K562 (cell line): ENCODE results near the gene IFT25. TPM values are rescaled to one million over a fixed set of nuclear protein-coding genes. Genes with fewer than 3 reads are reported as not detected.
A peak's percentile ranks its signal among the peaks of the same experiment; 100 is the strongest.

ENCODE experiments used
- C11orf30 ChIP-seq: fragments of 450-650 bp; IDR thresholded peaks from 2 replicates; pipeline ENCODE4 v1.6.1; 2016; ENCODE audit warnings: low read depth, mild to moderate bottlenecking
- CCAR2 ChIP-seq: fragments of 200-400 bp; formaldehyde crosslinking; IDR thresholded peaks from 2 replicates; pipeline ENCODE4 v1.6.1; 2017; ENCODE audit warnings: mild to moderate bottlenecking, low read depth, low read length
- CREB1 ChIP-seq, 2 experiments: sonication (generic) in 1 of 2; formaldehyde crosslinking in 1 of 2; IDR thresholded peaks; 2 replicates each; pipeline versions ENCODE4 v1.6.1 to v1.8.0; 2012 to 2022; ENCODE audit warnings: inconsistent platforms in 1 of 2, mild to moderate bottlenecking in 1 of 2, missing genetic modification reagents in 1 of 2, moderate library complexity in 1 of 2
- CREB3 ChIP-seq: fragments of 450-650 bp; conservative IDR thresholded peaks from 2 replicates; pipeline ENCODE4 v1.6.1; 2016; ENCODE audit warnings: missing genetic modification characterization, low read depth, mild to moderate bottlenecking, missing compliant biosample characterization, moderate library complexity
- EZH2 ChIP-seq: IDR thresholded peaks from 2 replicates; pipeline ENCODE4 v1.6.1; 2012; ENCODE audit warnings: low read depth, mild to moderate bottlenecking, inconsistent platforms, low read length, borderline replicate concordance
- NONO ChIP-seq, 2 experiments: fragments of 200-400 bp in 1 of 2; fragments of 450-650 bp in 1 of 2; formaldehyde crosslinking in 1 of 2; IDR thresholded peaks; 2 replicates each; pipeline ENCODE4 v1.6.1; 2017; ENCODE audit warnings: low read depth in 2 of 2, mild to moderate bottlenecking in 2 of 2, moderate library complexity in 2 of 2, low read length in 1 of 2
- POLR2AphosphoS5 ChIP-seq: IDR thresholded peaks from 2 replicates; pipeline ENCODE4 v1.6.1; 2011; ENCODE audit warnings: mild to moderate bottlenecking, low read depth, low read length, moderate library complexity; ENCODE audit not compliant: control insufficient read depth, insufficient read depth
- PRMT5 ChIP-seq: sonication (generic); formaldehyde crosslinking; IDR thresholded peaks from 2 replicates; pipeline ENCODE4 v1.5.0; 2020; ENCODE audit warnings: missing genetic modification reagents
- RBFOX2 ChIP-seq: fragments of 200-400 bp; formaldehyde crosslinking; IDR thresholded peaks from 2 replicates; pipeline ENCODE4 v1.6.1; 2017; ENCODE audit warnings: low read depth, mild to moderate bottlenecking, low read length, moderate library complexity
- SMAD4 ChIP-seq: fragments of 250-450 bp; sonication (Bioruptor Pico); conservative IDR thresholded peaks from 2 replicates; pipeline ENCODE4 v1.8.0; 2021; ENCODE audit warnings: inconsistent platforms, mild to moderate bottlenecking, moderate library complexity
- SMARCA4 ChIP-seq: fragments of 450-650 bp; IDR thresholded peaks from 2 replicates; pipeline ENCODE4 v1.6.1; 2016
- TAF15 ChIP-seq: fragments of 200-400 bp; formaldehyde crosslinking; IDR thresholded peaks from 2 replicates; pipeline ENCODE4 v1.6.1; 2017; ENCODE audit warnings: mild to moderate bottlenecking, low read depth, low read length, moderate library complexity
- TBP ChIP-seq: optimal IDR thresholded peaks from 2 replicates; pipeline ENCODE3; 2011; ENCODE audit warnings: low read depth, low read length, improper control_type of control experiment
- ZEB2 ChIP-seq: fragments of 450-650 bp; IDR thresholded peaks from 2 replicates; pipeline ENCODE4 v1.6.1; 2016
- ZKSCAN3 ChIP-seq: fragments of 250-450 bp; sonication (Bioruptor Pico); IDR thresholded peaks from 2 replicates; pipeline ENCODE4 v1.4.0; 2020
- ZNF134 ChIP-seq: fragments of 250-450 bp; sonication (Bioruptor Pico); conservative IDR thresholded peaks from 2 replicates; pipeline ENCODE4 v1.4.0; 2020
- ZNF253 ChIP-seq: fragments of 250-450 bp; sonication (Bioruptor Pico); conservative IDR thresholded peaks from 2 replicates; pipeline ENCODE4 v1.6.1; 2021; ENCODE audit warnings: mild to moderate bottlenecking
- ZNF316 ChIP-seq: fragments of 450-650 bp; IDR thresholded peaks from 2 replicates; pipeline ENCODE4 v1.6.1; 2016
- ZNF785 ChIP-seq: fragments of 250-450 bp; sonication (Bioruptor Pico); IDR thresholded peaks from 2 replicates; pipeline ENCODE4 v1.4.0; 2020; ENCODE audit warnings: mild to moderate bottlenecking
- polyA plus RNA-seq, 8 experiments: library from polyadenylated mRNA; depleted of rRNA in 4 of 8; stranded (reverse) in 5 of 8; unstranded in 3 of 8; fragments of >200 nt; fragmentation: Nextera tagmentation in 2 of 8; fragmentation: Illumina TruSeq in 1 of 8; extraction: Ambion mirVana in 2 of 8; extraction: Trizol in 1 of 8; gene quantifications; 2 replicates each; pipeline versions ENCODE4 v1.2.1 to v1.2.3, GENCODE V29; 2011 to 2014; ENCODE audit warnings: inconsistent platforms in 1 of 8, missing spikeins in 1 of 8
- total RNA-seq, 7 experiments: library from RNA; depleted of rRNA in 6 of 7; stranded (reverse); fragments of >200 nt in 6 of 7; fragmentation: Illumina TruSeq in 2 of 7; extraction: Trizol in 2 of 7; gene quantifications; 2 replicates each; pipeline versions ENCODE4 v1.2.1 to v1.2.3, GENCODE V29; 2011 to 2021; ENCODE audit warnings: low replicate concordance in 1 of 7
- TF ChIP-seq, protein P1 (sequence below): fragments of 250-450 bp; sonication (Bioruptor Pico); IDR thresholded peaks from 2 replicates; pipeline ENCODE4 v1.8.0; 2021; ENCODE audit warnings: moderate library complexity, mild to moderate bottlenecking, inconsistent platforms
- TF ChIP-seq, protein P2 (sequence below), 2 experiments: fragments of 450-650 bp in 1 of 2; IDR thresholded peaks; 2 replicates each; pipeline ENCODE4 v1.6.1; 2011 to 2017; ENCODE audit warnings: low read depth in 2 of 2, antibody characterized with exemption in 1 of 2, borderline replicate concordance in 1 of 2, low read length in 1 of 2, mild to moderate bottlenecking in 1 of 2, mixed read lengths in 1 of 2; ENCODE audit not compliant: control insufficient read depth in 1 of 2
- TF ChIP-seq, protein P3 (sequence below): fragments of 450-650 bp; formaldehyde crosslinking; IDR thresholded peaks from 2 replicates; pipeline ENCODE4 v1.4.0; 2022; ENCODE audit warnings: missing genetic modification characterization

IFT25 gene
- total and polyA plus RNA-seq, 9 of the 15 experiments (the other 6 are each of a cell fraction or from before 2014, with no cell fraction given) = 93.6 to 209 (median 167) TPM

GRCh38 chr1:53942127-53942957, 3.2 kb downstream of the IFT25 start (continued):
- TF ChIP-seq CREB3 (tag) (no peak), NONO (IDR thresholded peaks at IDR 0.05; ENCODE audit: low read depth in 2 of 2, low read length in 1 of 2) (no peak), SMARCA4 (peak; percentile 55), ZKSCAN3 (CRISPR knock-in tag) (no peak), POLR2AphosphoS5 (no peak), CCAR2 (no peak), ZNF316 (peak; percentile 37), SMAD4 (no peak), ZNF785 (CRISPR knock-in tag) (no peak), ZEB2 (peak; percentile 70; the same call in 1 of the 2 replicates), ZNF253 (no peak), PRMT5 (CRISPR knock-in tag) (no peak), TAF15 (no peak), CREB1 (IDR thresholded peaks at IDR 0.05) (no peak), CREB1 (CRISPR knock-in tag; IDR thresholded peaks at IDR 0.05) (no peak), RBFOX2 (no peak), EZH2 (no peak), C11orf30 (peak; percentile 60), ZNF134 (no peak), TBP (no peak)
- TF ChIP-seq, protein P1, sequence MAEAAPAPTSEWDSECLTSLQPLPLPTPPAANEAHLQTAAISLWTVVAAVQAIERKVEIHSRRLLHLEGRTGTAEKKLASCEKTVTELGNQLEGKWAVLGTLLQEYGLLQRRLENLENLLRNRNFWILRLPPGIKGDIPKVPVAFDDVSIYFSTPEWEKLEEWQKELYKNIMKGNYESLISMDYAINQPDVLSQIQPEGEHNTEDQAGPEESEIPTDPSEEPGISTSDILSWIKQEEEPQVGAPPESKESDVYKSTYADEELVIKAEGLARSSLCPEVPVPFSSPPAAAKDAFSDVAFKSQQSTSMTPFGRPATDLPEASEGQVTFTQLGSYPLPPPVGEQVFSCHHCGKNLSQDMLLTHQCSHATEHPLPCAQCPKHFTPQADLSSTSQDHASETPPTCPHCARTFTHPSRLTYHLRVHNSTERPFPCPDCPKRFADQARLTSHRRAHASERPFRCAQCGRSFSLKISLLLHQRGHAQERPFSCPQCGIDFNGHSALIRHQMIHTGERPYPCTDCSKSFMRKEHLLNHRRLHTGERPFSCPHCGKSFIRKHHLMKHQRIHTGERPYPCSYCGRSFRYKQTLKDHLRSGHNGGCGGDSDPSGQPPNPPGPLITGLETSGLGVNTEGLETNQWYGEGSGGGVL (CRISPR knock-in tag) = no peak
- TF ChIP-seq, protein P2, sequence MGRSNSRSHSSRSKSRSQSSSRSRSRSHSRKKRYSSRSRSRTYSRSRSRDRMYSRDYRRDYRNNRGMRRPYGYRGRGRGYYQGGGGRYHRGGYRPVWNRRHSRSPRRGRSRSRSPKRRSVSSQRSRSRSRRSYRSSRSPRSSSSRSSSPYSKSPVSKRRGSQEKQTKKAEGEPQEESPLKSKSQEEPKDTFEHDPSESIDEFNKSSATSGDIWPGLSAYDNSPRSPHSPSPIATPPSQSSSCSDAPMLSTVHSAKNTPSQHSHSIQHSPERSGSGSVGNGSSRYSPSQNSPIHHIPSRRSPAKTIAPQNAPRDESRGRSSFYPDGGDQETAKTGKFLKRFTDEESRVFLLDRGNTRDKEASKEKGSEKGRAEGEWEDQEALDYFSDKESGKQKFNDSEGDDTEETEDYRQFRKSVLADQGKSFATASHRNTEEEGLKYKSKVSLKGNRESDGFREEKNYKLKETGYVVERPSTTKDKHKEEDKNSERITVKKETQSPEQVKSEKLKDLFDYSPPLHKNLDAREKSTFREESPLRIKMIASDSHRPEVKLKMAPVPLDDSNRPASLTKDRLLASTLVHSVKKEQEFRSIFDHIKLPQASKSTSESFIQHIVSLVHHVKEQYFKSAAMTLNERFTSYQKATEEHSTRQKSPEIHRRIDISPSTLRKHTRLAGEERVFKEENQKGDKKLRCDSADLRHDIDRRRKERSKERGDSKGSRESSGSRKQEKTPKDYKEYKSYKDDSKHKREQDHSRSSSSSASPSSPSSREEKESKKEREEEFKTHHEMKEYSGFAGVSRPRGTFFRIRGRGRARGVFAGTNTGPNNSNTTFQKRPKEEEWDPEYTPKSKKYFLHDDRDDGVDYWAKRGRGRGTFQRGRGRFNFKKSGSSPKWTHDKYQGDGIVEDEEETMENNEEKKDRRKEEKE (IDR thresholded peaks at IDR 0.05; ENCODE audit: borderline replicate concordance in 1 of 2, control insufficient read depth in 1 of 2, low read depth in 2 of 2, low read length in 1 of 2) = no peak
- TF ChIP-seq, protein P3, sequence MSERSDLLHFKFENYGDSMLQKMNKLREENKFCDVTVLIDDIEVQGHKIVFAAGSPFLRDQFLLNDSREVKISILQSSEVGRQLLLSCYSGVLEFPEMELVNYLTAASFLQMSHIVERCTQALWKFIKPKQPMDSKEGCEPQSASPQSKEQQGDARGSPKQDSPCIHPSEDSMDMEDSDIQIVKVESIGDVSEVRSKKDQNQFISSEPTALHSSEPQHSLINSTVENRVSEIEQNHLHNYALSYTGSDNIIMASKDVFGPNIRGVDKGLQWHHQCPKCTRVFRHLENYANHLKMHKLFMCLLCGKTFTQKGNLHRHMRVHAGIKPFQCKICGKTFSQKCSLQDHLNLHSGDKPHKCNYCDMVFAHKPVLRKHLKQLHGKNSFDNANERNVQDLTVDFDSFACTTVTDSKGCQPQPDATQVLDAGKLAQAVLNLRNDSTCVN (CRISPR knock-in tag) = no peak
